Colonic mucosa (tissue), 4 donors: ENCODE data around the gene COL4A6. TPM values are rescaled to one million over a fixed set of nuclear protein-coding genes. Genes with fewer than 3 reads are reported as not detected.

Experiments used
- DNase-seq: peaks from one replicate; pipeline ENCODE4 v3.0.0-alpha.2; 2020
- H3K27ac ChIP-seq: fragments of 200-600 bp; one replicate; pipeline ENCODE4 v1.8.0; 2021
- H3K27me3 ChIP-seq: fragments of 200-600 bp; one replicate; pipeline ENCODE4 v1.8.0; 2021
- H3K36me3 ChIP-seq: fragments of 200-600 bp; one replicate; pipeline ENCODE4 v1.8.0; 2021
- H3K4me1 ChIP-seq: fragments of 200-600 bp; one replicate; pipeline ENCODE4 v1.8.0; 2021; ENCODE audit warnings: mild to moderate bottlenecking
- H3K4me3 ChIP-seq: fragments of 200-600 bp; one replicate; pipeline ENCODE4 v1.8.0; 2021
- H3K9ac ChIP-seq, 2 donors: one replicate each; pipeline ENCODE4 v1.7.0; 2013; ENCODE audit warnings: control low read depth in 2 of 2, low read depth in 2 of 2, low read length in 2 of 2
- H3K9me3 ChIP-seq: fragments of 200-600 bp; one replicate; pipeline ENCODE4 v1.8.0; 2021
- CTCF ChIP-seq: fragments of 200-600 bp; IDR thresholded peaks from one replicate; pipeline ENCODE4 v1.8.0; 2022; ENCODE audit warnings: antibody characterized with exemption, mild to moderate bottlenecking
- intact Hi-C: fragments of 100-400 bp; cut with DNase I; formaldehyde crosslinking; loops from one replicate; pipeline ENCODE4 v1.14.1; 2022
- total RNA-seq, 2 donors: library from RNA; stranded (reverse); fragmentation: NEBNext Ultra II Directional in 1 of 2; extraction: Animal tissue kit (Norgen Biotek cat#: 25700) in 1 of 2; gene quantifications; one replicate each; pipeline ENCODE4 v1.2.1, GENCODE V29; 2021
- donor health status: healthy.
- donor health status: DM: no; HTN: no; CAD: no.
- donor health status: DM: no; HTN: no; CAD: no.

The COL4A6 gene
- total RNA-seq, 2 donors from 2014 or later: 1.1 to 1.8 TPM

GRCh38 chrX:108361316-108361715, 76.9 kb downstream of the COL4A6 start:
- H3K9me3 ChIP-seq: no peaks in the 10 kb centered on the region
- H3K27me3 ChIP-seq: no peaks in the 10 kb centered on the region
- H3K4me1 ChIP-seq: no peaks in the 10 kb centered on the region
- TF ChIP-seq CTCF: no peak
- H3K4me3 ChIP-seq: no peak overlapping the region
- H3K27ac ChIP-seq: no peak overlapping the region
- intact Hi-C loops: no loop called here
- H3K36me3 ChIP-seq: no peaks in the 10 kb centered on the region
- no peak for DNase-seq
- no peak overlapping the region for H3K9ac ChIP-seq

- no peak overlapping the region for H3K4me3 ChIP-seq
- H3K27ac ChIP-seq: no peak overlapping the region
- H3K27me3 ChIP-seq: no peaks in the 10 kb centered on the region
- no peaks in the 10 kb centered on the region for H3K4me1 ChIP-seq
- H3K36me3 ChIP-seq: no peaks in the 10 kb centered on the region
- TF ChIP-seq CTCF: no peak
- intact Hi-C loops: no loop called here
- DNase-seq: no peak
- H3K9me3 ChIP-seq: no peaks in the 10 kb centered on the region
- no peak overlapping the region for H3K9ac ChIP-seq
Observed at GRCh38 chrX:108359806-108360602, 78.2 kb downstream of the COL4A6 start.

GRCh38 chrX:108353452-108353851, 84.8 kb downstream of the COL4A6 start:
- intact Hi-C loops: no loop called here
- no peaks in the 10 kb centered on the region for H3K27me3 ChIP-seq
- H3K9ac ChIP-seq: no peak overlapping the region
- H3K27ac ChIP-seq: no peak overlapping the region
- DNase-seq: no peak
- no peaks in the 10 kb centered on the region for H3K36me3 ChIP-seq
- TF ChIP-seq CTCF: no peak
- no peaks in the 10 kb centered on the region for H3K4me1 ChIP-seq
- no peaks in the 10 kb centered on the region for H3K9me3 ChIP-seq
- no peak overlapping the region for H3K4me3 ChIP-seq

- Histone ChIP-seq H3K36me3 (no peaks in the 10 kb centered on the region), H3K27me3 (no peaks in the 10 kb centered on the region), H3K4me3 (no peak overlapping the region), H3K4me1 (no peaks in the 10 kb centered on the region), H3K9ac (no peak overlapping the region), H3K9me3 (no peaks in the 10 kb centered on the region), H3K27ac (no peak overlapping the region)
- TF ChIP-seq CTCF: no peak
- no peak for DNase-seq
- intact Hi-C loops: no loop called here
Observed at GRCh38 chrX:108349210-108349609, 89.0 kb downstream of the COL4A6 start.

GRCh38 chrX:108348525-108348924, 89.7 kb downstream of the COL4A6 start:
- Histone ChIP-seq H3K4me1 (no peaks in the 10 kb centered on the region), H3K4me3 (no peak overlapping the region), H3K36me3 (no peaks in the 10 kb centered on the region), H3K27ac (no peak overlapping the region), H3K27me3 (no peaks in the 10 kb centered on the region), H3K9ac (no peak overlapping the region), H3K9me3 (no peaks in the 10 kb centered on the region)
- intact Hi-C loops: no loop called here
- no peak for TF ChIP-seq CTCF
- no peak for DNase-seq
